K562 (cell line): Measurements from ENCODE around the gene ARHGAP23. TPM values are rescaled to one million over a fixed set of nuclear protein-coding genes. Genes with fewer than 3 reads are reported as not detected.

Experiments
- ATAC-seq: fragments of 200-7000 bp; cut with Tn5 transposase; 3 replicates; pipeline ENCODE4 v1.9.1; 2020; ENCODE audit warnings: moderate library complexity
- BruUV-seq: library from RNA; stranded (reverse); fragments of 400-500 nt; replicated peaks from 2 replicates; lab custom pipeline; 2021; lab: Mats Ljungman, UMichigan
- CTCF ChIA-PET: fragments of 300-600 bp; formaldehyde crosslinking; extraction: SDS; loops from one replicate; lab custom pipeline; 2021; ENCODE audit warnings: low intra/inter-chr PET ratio; lab: Yijun Ruan, JAX
- POLR2A ChIA-PET: fragments of 300-600, 350-650 bp; sonication (Branson Sonifier 250); formaldehyde crosslinking; extraction: SDS; loops from one replicate; lab custom pipeline; 2021; ENCODE audit warnings: antibody characterized with exemption, inconsistent platforms; lab: Yijun Ruan, JAX
- DNase-seq, 4 experiments: peaks; one replicate each; pipeline versions ENCODE4 v3.0.0 to v3.0.0-alpha.2; 2011 to 2018; ENCODE audit warnings: low spot score in 3 of 4, mixed read lengths in 3 of 4; ENCODE audit errors: extremely low read depth in 1 of 4
- FAIRE-seq: peaks from 2 replicates; lab custom pipeline; 2011; peaks lifted over from hg19 to GRCh38; lab: Jason Lieb, UNC
- H2AFZ ChIP-seq: 2 replicates; pipeline ENCODE4 v1.6.0; 2011; ENCODE audit warnings: low read depth, low read length, control low read depth, inconsistent platforms
- H3K27ac ChIP-seq: fragments of 200-600 bp; 3 replicates; pipeline ENCODE4 v1.8.0; 2011; ENCODE audit warnings: low read depth, mild to moderate bottlenecking, control low read depth, inconsistent platforms, low read length, moderate library complexity, mixed read lengths; ENCODE audit errors: extremely low read depth
- H3K27me3 ChIP-seq, 2 experiments: fragments of 300-600 bp in 1 of 2; 2 replicates in 1 of 2; 3 replicates in 1 of 2; pipeline versions ENCODE4 v1.6.0 to v1.8.0; 2011; ENCODE audit warnings: inconsistent platforms in 2 of 2, low read length in 2 of 2, mild to moderate bottlenecking in 1 of 2, mixed read lengths in 1 of 2, moderate library complexity in 1 of 2; ENCODE audit not compliant: control insufficient read depth in 2 of 2, insufficient read depth in 2 of 2
- H3K36me3 ChIP-seq: fragments of 300-600 bp; 3 replicates; pipeline ENCODE4 v1.8.0; 2011; ENCODE audit warnings: mild to moderate bottlenecking, low read length, inconsistent platforms; ENCODE audit not compliant: control insufficient read depth, insufficient read depth
- H3K4me1 ChIP-seq, 2 experiments: fragments of 200-600 bp in 1 of 2; replicated peaks in 1 of 2; 2 replicates in 1 of 2; 3 replicates in 1 of 2; pipeline versions ENCODE4 v1.5.1 to v1.8.0; 2011; ENCODE audit warnings: inconsistent platforms in 2 of 2, low read length in 2 of 2, mild to moderate bottlenecking in 1 of 2, mixed read lengths in 1 of 2, moderate library complexity in 1 of 2; ENCODE audit not compliant: control insufficient read depth in 2 of 2, insufficient read depth in 2 of 2
- H3K4me2 ChIP-seq: 2 replicates; pipeline ENCODE4 v1.6.1; 2011; ENCODE audit warnings: low read length, control low read depth, inconsistent platforms, mixed read lengths; ENCODE audit not compliant: insufficient read depth
- H3K4me3 ChIP-seq: fragments of 200-600 bp; sonication (generic), shearing (Covaris generic); 2 replicates; pipeline ENCODE4 v1.5.1; 2016; ENCODE audit warnings: control low read depth, inconsistent platforms
- H3K79me2 ChIP-seq: fragments of 200-600 bp; 3 replicates; pipeline ENCODE4 v1.8.0; 2011; ENCODE audit warnings: low read length, inconsistent platforms; ENCODE audit not compliant: control insufficient read depth, insufficient read depth
- H3K9ac ChIP-seq, 2 experiments: 2 replicates each; pipeline versions ENCODE4 v1.6.0 to v1.6.1; 2011; ENCODE audit warnings: low read depth in 2 of 2, low read length in 2 of 2, control low read depth in 1 of 2, inconsistent platforms in 1 of 2, mild to moderate bottlenecking in 1 of 2, mixed read lengths in 1 of 2; ENCODE audit not compliant: insufficient read depth in 1 of 2
- H3K9me1 ChIP-seq: one replicate; pipeline ENCODE4 v1.6.0; 2011; ENCODE audit warnings: inconsistent platforms, mild to moderate bottlenecking, low read length, moderate library complexity; ENCODE audit not compliant: control insufficient read depth, insufficient read depth
- H3K9me3 ChIP-seq: replicated peaks from 2 replicates; pipeline ENCODE4 v1.5.1; 2011; ENCODE audit warnings: low read depth, low read length, inconsistent platforms; ENCODE audit not compliant: control insufficient read depth, insufficient read depth
- H4K20me1 ChIP-seq: replicated peaks from 2 replicates; pipeline ENCODE4 v1.6.1; 2011; ENCODE audit warnings: low read length, inconsistent platforms, mixed read lengths; ENCODE audit not compliant: control insufficient read depth, insufficient read depth
- CREM ChIP-seq: IDR thresholded peaks from 2 replicates; pipeline ENCODE4 v1.6.1; 2014; ENCODE audit warnings: antibody characterized with exemption, low read depth
- CUX1 ChIP-seq: fragments of 200-800 bp; sonication (Bioruptor generic); IDR thresholded peaks from 2 replicates; pipeline ENCODE4 v1.6.1; 2016; ENCODE audit warnings: missing genetic modification characterization, missing compliant biosample characterization
- HDAC3 ChIP-seq: fragments of 450-650 bp; IDR thresholded peaks from 2 replicates; pipeline ENCODE4 v1.6.1; 2018; ENCODE audit warnings: borderline replicate concordance, mild to moderate bottlenecking, moderate library complexity; ENCODE audit not compliant: partially characterized antibody
- KLF1 ChIP-seq: fragments of 450-650 bp; IDR thresholded peaks from 2 replicates; pipeline ENCODE4 v1.6.1; 2016; ENCODE audit warnings: missing genetic modification characterization, missing compliant biosample characterization
- PHF21A ChIP-seq: fragments of 450-650 bp; IDR thresholded peaks from 2 replicates; pipeline ENCODE4 v1.6.1; 2017; ENCODE audit warnings: low read depth, borderline replicate concordance
- PTRF ChIP-seq: fragments of 450-650 bp; IDR thresholded peaks from 2 replicates; pipeline ENCODE4 v1.6.1; 2016; ENCODE audit warnings: mild to moderate bottlenecking, missing genetic modification characterization, missing compliant biosample characterization
- SRSF3 ChIP-seq: fragments of 200-400 bp; formaldehyde crosslinking; IDR thresholded peaks from 2 replicates; pipeline ENCODE4 v1.6.1; 2016; ENCODE audit warnings: mild to moderate bottlenecking, low read length, moderate library complexity; ENCODE audit not compliant: insufficient read depth
- TEAD1 ChIP-seq, 2 experiments: fragments of 450-650 bp in 1 of 2; sonication (generic) in 1 of 2; formaldehyde crosslinking; IDR thresholded peaks; 2 replicates each; pipeline versions ENCODE4 v1.4.0 to v1.8.0; 2020 to 2022; ENCODE audit warnings: mild to moderate bottlenecking in 2 of 2, missing genetic modification reagents in 1 of 2
- TRIM24 ChIP-seq, 2 experiments: fragments of 450-650 bp; IDR thresholded peaks; 2 replicates each; pipeline ENCODE4 v1.6.1; 2016
- WGBS: fragments of 100-300 bp; shearing (Covaris generic); methylation state at CpG from one replicate; pipeline ENCODE4 v1.1.6; 2016; ENCODE audit warnings: low coverage, mixed read lengths; ENCODE audit not compliant: insufficient coverage; ENCODE audit errors: missing lambda C conversion rate; 5-methylcytosine and 5-hydroxymethylcytosine counted together
- in situ Hi-C: fragments of 300-500 bp; cut with MboI; formaldehyde crosslinking; loops from 4 replicates; pipeline ENCODE4 v1.15.0; 2018; ENCODE audit warnings: inconsistent platforms, mixed read lengths
- intact Hi-C: fragments of 100-400 bp; cut with micrococcal nuclease; formaldehyde crosslinking; loops from 2 replicates; pipeline ENCODE4 v1.14.2; 2022
- polyA plus RNA-seq, 8 experiments: library from polyadenylated mRNA; depleted of rRNA in 4 of 8; stranded (reverse) in 5 of 8; unstranded in 3 of 8; fragments of >200 nt; fragmentation: Nextera tagmentation in 2 of 8; fragmentation: Illumina TruSeq in 1 of 8; extraction: Ambion mirVana in 2 of 8; extraction: Trizol in 1 of 8; gene quantifications; 2 replicates each; pipeline versions ENCODE4 v1.2.1 to v1.2.3, GENCODE V29; 2011 to 2014; ENCODE audit warnings: inconsistent platforms in 1 of 8, missing spikeins in 1 of 8
- total RNA-seq, 7 experiments: library from RNA; depleted of rRNA in 6 of 7; stranded (reverse); fragments of >200 nt in 6 of 7; fragmentation: Illumina TruSeq in 2 of 7; extraction: Trizol in 2 of 7; gene quantifications; 2 replicates each; pipeline versions ENCODE4 v1.2.1 to v1.2.3, GENCODE V29; 2011 to 2021; ENCODE audit warnings: low replicate concordance in 1 of 7
- TF ChIP-seq, protein P1 (sequence below): fragments of 250-450 bp; sonication (Bioruptor Pico); IDR thresholded peaks from 2 replicates; pipeline ENCODE4 v1.4.0; 2020
- TF ChIP-seq, protein P2 (sequence below), 2 experiments: fragments of 450-650 bp; conservative IDR thresholded peaks; 2 replicates each; pipeline ENCODE4 v1.6.1; 2017; ENCODE audit warnings: mild to moderate bottlenecking in 2 of 2, moderate library complexity in 2 of 2
- TF ChIP-seq, protein P3 (sequence below): fragments of 450-650 bp; IDR thresholded peaks from 2 replicates; pipeline ENCODE4 v1.6.1; 2016; ENCODE audit warnings: antibody characterized with exemption

The ARHGAP23 gene
- total and polyA plus RNA-seq, 9 of the 15 experiments (the other 6 are each of a cell fraction or from before 2014, with no cell fraction given) = 0.01 to 2.7 (median 0.70) TPM

DNA sequence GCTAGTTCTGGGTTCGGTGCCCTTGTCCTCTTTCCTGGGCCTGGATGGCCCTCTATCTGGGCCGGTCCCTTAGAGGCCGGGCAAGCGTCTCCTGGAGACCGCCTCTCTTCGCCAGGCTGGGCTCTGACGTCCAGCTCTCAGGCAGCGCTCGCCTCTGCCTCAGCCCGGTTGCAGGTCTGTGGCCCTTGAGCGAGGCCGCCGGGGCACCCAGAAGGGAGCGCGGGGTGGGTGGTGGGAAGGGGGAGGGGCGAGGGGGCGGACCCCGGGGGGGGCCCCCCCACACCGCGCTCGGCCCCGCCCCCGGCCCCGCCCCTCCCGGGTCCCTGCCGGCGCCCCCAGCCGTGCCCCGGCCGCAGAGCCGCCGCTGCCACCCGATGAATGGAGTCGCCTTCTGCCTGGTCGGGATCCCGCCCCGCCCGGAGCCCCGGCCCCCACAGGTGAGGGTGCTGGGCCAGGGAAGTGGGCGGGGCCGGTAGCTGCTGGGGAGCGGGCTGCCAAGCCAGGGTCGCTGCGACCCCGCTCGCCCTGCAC, at the start of gene ARHGAP23 (continued):
- TF ChIP-seq TEAD1 (CRISPR knock-in tag; IDR thresholded peaks at IDR 0.05) (no peak), KLF1 (no peak)
- TF ChIP-seq, protein P1, sequence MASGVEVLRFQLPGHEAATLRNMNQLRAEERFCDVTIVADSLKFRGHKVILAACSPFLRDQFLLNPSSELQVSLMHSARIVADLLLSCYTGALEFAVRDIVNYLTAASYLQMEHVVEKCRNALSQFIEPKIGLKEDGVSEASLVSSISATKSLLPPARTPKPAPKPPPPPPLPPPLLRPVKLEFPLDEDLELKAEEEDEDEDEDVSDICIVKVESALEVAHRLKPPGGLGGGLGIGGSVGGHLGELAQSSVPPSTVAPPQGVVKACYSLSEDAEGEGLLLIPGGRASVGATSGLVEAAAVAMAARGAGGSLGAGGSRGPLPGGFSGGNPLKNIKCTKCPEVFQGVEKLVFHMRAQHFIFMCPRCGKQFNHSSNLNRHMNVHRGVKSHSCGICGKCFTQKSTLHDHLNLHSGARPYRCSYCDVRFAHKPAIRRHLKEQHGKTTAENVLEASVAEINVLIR (CRISPR knock-in tag) = no peak

DNA sequence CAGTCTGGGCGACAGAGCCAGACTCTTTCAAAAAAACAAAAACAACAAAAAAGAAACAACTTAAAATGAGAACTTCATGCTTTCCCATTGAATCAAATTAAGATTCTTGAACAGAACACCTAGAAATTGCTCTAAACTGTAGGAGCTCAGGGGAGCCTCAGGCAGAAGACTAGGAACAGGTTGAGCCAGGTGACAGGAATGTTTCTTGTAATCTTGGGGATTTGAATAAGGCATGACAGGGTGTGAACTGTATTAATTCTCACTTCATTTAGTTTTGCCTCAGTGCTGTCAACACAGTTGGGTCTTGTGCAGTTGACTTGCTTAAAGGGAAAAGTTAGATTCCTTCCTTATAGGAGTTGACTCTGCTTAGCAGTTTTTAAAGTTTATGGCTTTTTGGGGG, 48.8 kb upstream of the ARHGAP23 start:
- Histone ChIP-seq H3K79me2 (no peaks in the 10 kb centered on the region), H3K9ac (no peak overlapping the region), H3K9me3 (no peaks in the 10 kb centered on the region), H3K27ac (no peak overlapping the region), H4K20me1 (no peaks in the 10 kb centered on the region), H3K9me1 (no peaks in the 10 kb centered on the region), H3K4me3 (no peak overlapping the region), H3K4me2 (no peak overlapping the region), H3K36me3 (peaks cover 35% of the 10 kb centered on the region; the same call in 2 of the 3 replicates), H2AFZ (no peak overlapping the region), H3K4me1 (no peaks in the 10 kb centered on the region), H3K27me3 (no peaks in the 10 kb centered on the region)
- POLR2A ChIA-PET = interaction anchor here (1.1 to 1.5 kb wide), 3 partner anchors 16 to 35 kb away, joined by 3 read pairs; no protein-coding TSS in a partner anchor
- CTCF ChIA-PET = no interaction called here
- FAIRE-seq (no peak), ATAC-seq (no peak), DNase-seq (no peak)
- in situ Hi-C loops (no loop called here), intact Hi-C loops (no loop called here)
- no TSS peak for BruUV-seq
- 92% methylated on average over 1 of the region's 1 CpG for WGBS
- TF ChIP-seq HDAC3 (no peak), CUX1 (CRISPR knock-in tag) (no peak), PHF21A (no peak), PTRF (tag) (no peak), SRSF3 (no peak), TRIM24 (IDR thresholded peaks at IDR 0.05) (no peak), CREM (no peak)
- TF ChIP-seq, protein P2, sequence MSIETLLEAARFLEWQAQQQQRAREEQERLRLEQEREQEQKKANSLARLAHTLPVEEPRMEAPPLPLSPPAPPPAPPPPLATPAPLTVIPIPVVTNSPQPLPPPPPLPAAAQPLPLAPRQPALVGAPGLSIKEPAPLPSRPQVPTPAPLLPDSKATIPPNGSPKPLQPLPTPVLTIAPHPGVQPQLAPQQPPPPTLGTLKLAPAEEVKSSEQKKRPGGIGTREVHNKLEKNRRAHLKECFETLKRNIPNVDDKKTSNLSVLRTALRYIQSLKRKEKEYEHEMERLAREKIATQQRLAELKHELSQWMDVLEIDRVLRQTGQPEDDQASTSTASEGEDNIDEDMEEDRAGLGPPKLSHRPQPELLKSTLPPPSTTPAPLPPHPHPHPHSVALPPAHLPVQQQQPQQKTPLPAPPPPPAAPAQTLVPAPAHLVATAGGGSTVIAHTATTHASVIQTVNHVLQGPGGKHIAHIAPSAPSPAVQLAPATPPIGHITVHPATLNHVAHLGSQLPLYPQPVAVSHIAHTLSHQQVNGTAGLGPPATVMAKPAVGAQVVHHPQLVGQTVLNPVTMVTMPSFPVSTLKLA (conservative IDR thresholded peaks at IDR 0.05) = no peak
- TF ChIP-seq, protein P3, sequence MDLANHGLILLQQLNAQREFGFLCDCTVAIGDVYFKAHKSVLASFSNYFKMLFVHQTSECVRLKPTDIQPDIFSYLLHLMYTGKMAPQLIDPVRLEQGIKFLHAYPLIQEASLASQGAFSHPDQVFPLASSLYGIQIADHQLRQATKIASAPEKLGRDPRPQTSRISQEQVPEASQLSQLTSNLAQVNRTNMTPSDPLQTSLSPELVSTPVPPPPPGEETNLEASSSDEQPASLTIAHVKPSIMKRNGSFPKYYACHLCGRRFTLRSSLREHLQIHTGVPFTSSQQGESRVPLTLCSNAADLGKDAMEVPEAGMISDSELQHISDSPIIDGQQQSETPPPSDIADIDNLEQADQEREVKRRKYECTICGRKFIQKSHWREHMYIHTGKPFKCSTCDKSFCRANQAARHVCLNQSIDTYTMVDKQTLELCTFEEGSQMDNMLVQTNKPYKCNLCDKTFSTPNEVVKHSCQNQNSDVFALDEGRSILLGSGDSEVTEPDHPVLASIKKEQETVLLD = no peak
